ENCODE results near the gene MR1.

The MR1 gene

DNA sequence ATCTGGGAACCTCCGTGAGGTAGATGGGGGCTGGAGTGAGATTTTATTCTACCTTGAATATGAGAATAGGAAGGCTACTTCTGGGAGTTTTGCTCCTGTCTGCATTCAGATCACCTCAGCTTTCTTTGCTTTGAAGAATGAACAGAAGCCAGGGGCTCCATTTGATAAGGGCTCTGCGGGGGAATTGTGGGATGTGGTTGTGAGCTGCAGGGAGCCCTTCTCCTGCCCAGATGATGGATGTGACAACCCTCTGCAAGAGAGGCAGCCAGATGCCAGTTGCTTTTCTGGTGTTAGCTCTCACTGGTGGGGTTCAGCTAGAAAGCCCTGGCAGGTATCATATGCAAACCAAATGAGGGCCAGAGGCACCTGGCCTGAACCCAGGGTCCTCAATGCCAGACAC, 76.2 kb downstream of the MR1 start:
- no peaks in the 10 kb centered on the region for H3K9me3 ChIP-seq
- H3K27me3 ChIP-seq = peaks cover 50% of the 10 kb centered on the region
- H3K27ac ChIP-seq = no peak overlapping the region
- H3K4me1 ChIP-seq (ENCODE audit: control insufficient read depth in 1 of 2, insufficient read depth in 1 of 2, low read depth in 1 of 2, low read length in 1 of 2) = peaks cover 4 to 7% of the 10 kb centered on the region in 2 experiments
- H3K4me3 ChIP-seq (ENCODE audit: low read depth in 1 of 2, low read length in 1 of 2) = no peak overlapping the region
- H3K36me3 ChIP-seq = no peaks in the 10 kb centered on the region
- no peak for TF ChIP-seq CTCF (IDR thresholded peaks at IDR 0.05)
